K562 (cell line): Measurements from ENCODE around the gene MYRIP. TPM values are rescaled to one million over a fixed set of nuclear protein-coding genes. Genes with fewer than 3 reads are reported as not detected.
A peak's percentile ranks its signal among the peaks of the same experiment; 100 is the strongest.
"Not testable (repeated sequence)": the region's sequence is repeated elsewhere in the genome, so short reads cannot be mapped to it uniquely, and the experiment has no call there.

Source experiments
- ATAC-seq: fragments of 200-7000 bp; cut with Tn5 transposase; 3 replicates; pipeline ENCODE4 v1.9.1; 2020; ENCODE audit warnings: moderate library complexity
- BruUV-seq: library from RNA; stranded (reverse); fragments of 400-500 nt; replicated peaks from 2 replicates; lab custom pipeline; 2021; lab: Mats Ljungman, UMichigan
- CTCF ChIA-PET: fragments of 300-600 bp; formaldehyde crosslinking; extraction: SDS; loops from one replicate; lab custom pipeline; 2021; ENCODE audit warnings: low intra/inter-chr PET ratio; lab: Yijun Ruan, JAX
- POLR2A ChIA-PET: fragments of 300-600, 350-650 bp; sonication (Branson Sonifier 250); formaldehyde crosslinking; extraction: SDS; loops from one replicate; lab custom pipeline; 2021; ENCODE audit warnings: antibody characterized with exemption, inconsistent platforms; lab: Yijun Ruan, JAX
- DNase-seq, 4 experiments: peaks; one replicate each; pipeline versions ENCODE4 v3.0.0 to v3.0.0-alpha.2; 2011 to 2018; ENCODE audit warnings: low spot score in 3 of 4, mixed read lengths in 3 of 4; ENCODE audit errors: extremely low read depth in 1 of 4
- FAIRE-seq: peaks from 2 replicates; lab custom pipeline; 2011; peaks lifted over from hg19 to GRCh38; lab: Jason Lieb, UNC
- H2AFZ ChIP-seq: 2 replicates; pipeline ENCODE4 v1.6.0; 2011; ENCODE audit warnings: low read depth, low read length, control low read depth, inconsistent platforms
- H3K27ac ChIP-seq: fragments of 200-600 bp; 3 replicates; pipeline ENCODE4 v1.8.0; 2011; ENCODE audit warnings: low read depth, mild to moderate bottlenecking, control low read depth, inconsistent platforms, low read length, moderate library complexity, mixed read lengths; ENCODE audit errors: extremely low read depth
- H3K27me3 ChIP-seq, 2 experiments: fragments of 300-600 bp in 1 of 2; 2 replicates in 1 of 2; 3 replicates in 1 of 2; pipeline versions ENCODE4 v1.6.0 to v1.8.0; 2011; ENCODE audit warnings: inconsistent platforms in 2 of 2, low read length in 2 of 2, mild to moderate bottlenecking in 1 of 2, mixed read lengths in 1 of 2, moderate library complexity in 1 of 2; ENCODE audit not compliant: control insufficient read depth in 2 of 2, insufficient read depth in 2 of 2
- H3K36me3 ChIP-seq: fragments of 300-600 bp; 3 replicates; pipeline ENCODE4 v1.8.0; 2011; ENCODE audit warnings: mild to moderate bottlenecking, low read length, inconsistent platforms; ENCODE audit not compliant: control insufficient read depth, insufficient read depth
- H3K4me1 ChIP-seq, 2 experiments: fragments of 200-600 bp in 1 of 2; replicated peaks in 1 of 2; 2 replicates in 1 of 2; 3 replicates in 1 of 2; pipeline versions ENCODE4 v1.5.1 to v1.8.0; 2011; ENCODE audit warnings: inconsistent platforms in 2 of 2, low read length in 2 of 2, mild to moderate bottlenecking in 1 of 2, mixed read lengths in 1 of 2, moderate library complexity in 1 of 2; ENCODE audit not compliant: control insufficient read depth in 2 of 2, insufficient read depth in 2 of 2
- H3K4me2 ChIP-seq: 2 replicates; pipeline ENCODE4 v1.6.1; 2011; ENCODE audit warnings: low read length, control low read depth, inconsistent platforms, mixed read lengths; ENCODE audit not compliant: insufficient read depth
- H3K4me3 ChIP-seq: fragments of 200-600 bp; sonication (generic), shearing (Covaris generic); 2 replicates; pipeline ENCODE4 v1.5.1; 2016; ENCODE audit warnings: control low read depth, inconsistent platforms
- H3K79me2 ChIP-seq: fragments of 200-600 bp; 3 replicates; pipeline ENCODE4 v1.8.0; 2011; ENCODE audit warnings: low read length, inconsistent platforms; ENCODE audit not compliant: control insufficient read depth, insufficient read depth
- H3K9ac ChIP-seq, 2 experiments: 2 replicates each; pipeline versions ENCODE4 v1.6.0 to v1.6.1; 2011; ENCODE audit warnings: low read depth in 2 of 2, low read length in 2 of 2, control low read depth in 1 of 2, inconsistent platforms in 1 of 2, mild to moderate bottlenecking in 1 of 2, mixed read lengths in 1 of 2; ENCODE audit not compliant: insufficient read depth in 1 of 2
- H3K9me1 ChIP-seq: one replicate; pipeline ENCODE4 v1.6.0; 2011; ENCODE audit warnings: inconsistent platforms, mild to moderate bottlenecking, low read length, moderate library complexity; ENCODE audit not compliant: control insufficient read depth, insufficient read depth
- H3K9me3 ChIP-seq: replicated peaks from 2 replicates; pipeline ENCODE4 v1.5.1; 2011; ENCODE audit warnings: low read depth, low read length, inconsistent platforms; ENCODE audit not compliant: control insufficient read depth, insufficient read depth
- H4K20me1 ChIP-seq: replicated peaks from 2 replicates; pipeline ENCODE4 v1.6.1; 2011; ENCODE audit warnings: low read length, inconsistent platforms, mixed read lengths; ENCODE audit not compliant: control insufficient read depth, insufficient read depth
- C11orf30 ChIP-seq: fragments of 450-650 bp; IDR thresholded peaks from 2 replicates; pipeline ENCODE4 v1.6.1; 2016; ENCODE audit warnings: low read depth, mild to moderate bottlenecking
- MAFG ChIP-seq: fragments of 450-650 bp; conservative IDR thresholded peaks from 2 replicates; pipeline ENCODE4 v1.6.1; 2016; ENCODE audit warnings: missing genetic modification characterization, missing compliant biosample characterization
- NFYB ChIP-seq: IDR thresholded peaks from 2 replicates; pipeline ENCODE4 v1.6.1; 2011; ENCODE audit warnings: mild to moderate bottlenecking, moderate library complexity; ENCODE audit not compliant: insufficient read length; ENCODE audit errors: extremely low read depth
- SMARCC2 ChIP-seq: fragments of 450-650 bp; IDR thresholded peaks from 2 replicates; pipeline ENCODE4 v1.6.1; 2017; ENCODE audit warnings: antibody characterized with exemption, moderate library complexity, mild to moderate bottlenecking, low read depth
- SPI1 ChIP-seq: IDR thresholded peaks from 2 replicates; pipeline ENCODE4 v1.6.1; 2011; ENCODE audit warnings: low read depth, low read length, control low read depth, borderline replicate concordance
- ZNF316 ChIP-seq: fragments of 450-650 bp; IDR thresholded peaks from 2 replicates; pipeline ENCODE4 v1.6.1; 2016
- WGBS: fragments of 100-300 bp; shearing (Covaris generic); methylation state at CpG from one replicate; pipeline ENCODE4 v1.1.6; 2016; ENCODE audit warnings: low coverage, mixed read lengths; ENCODE audit not compliant: insufficient coverage; ENCODE audit errors: missing lambda C conversion rate; 5-methylcytosine and 5-hydroxymethylcytosine counted together
- in situ Hi-C: fragments of 300-500 bp; cut with MboI; formaldehyde crosslinking; loops from 4 replicates; pipeline ENCODE4 v1.15.0; 2018; ENCODE audit warnings: inconsistent platforms, mixed read lengths
- intact Hi-C: fragments of 100-400 bp; cut with micrococcal nuclease; formaldehyde crosslinking; loops from 2 replicates; pipeline ENCODE4 v1.14.2; 2022
- polyA plus RNA-seq, 8 experiments: library from polyadenylated mRNA; depleted of rRNA in 4 of 8; stranded (reverse) in 5 of 8; unstranded in 3 of 8; fragments of >200 nt; fragmentation: Nextera tagmentation in 2 of 8; fragmentation: Illumina TruSeq in 1 of 8; extraction: Ambion mirVana in 2 of 8; extraction: Trizol in 1 of 8; gene quantifications; 2 replicates each; pipeline versions ENCODE4 v1.2.1 to v1.2.3, GENCODE V29; 2011 to 2014; ENCODE audit warnings: inconsistent platforms in 1 of 8, missing spikeins in 1 of 8
- total RNA-seq, 7 experiments: library from RNA; depleted of rRNA in 6 of 7; stranded (reverse); fragments of >200 nt in 6 of 7; fragmentation: Illumina TruSeq in 2 of 7; extraction: Trizol in 2 of 7; gene quantifications; 2 replicates each; pipeline versions ENCODE4 v1.2.1 to v1.2.3, GENCODE V29; 2011 to 2021; ENCODE audit warnings: low replicate concordance in 1 of 7

The MYRIP gene
- total and polyA plus RNA-seq, 9 of the 15 experiments (the other 6 are each of a cell fraction or from before 2014, with no cell fraction given), result 0.03 to 0.12 TPM; not detected in 7

DNA sequence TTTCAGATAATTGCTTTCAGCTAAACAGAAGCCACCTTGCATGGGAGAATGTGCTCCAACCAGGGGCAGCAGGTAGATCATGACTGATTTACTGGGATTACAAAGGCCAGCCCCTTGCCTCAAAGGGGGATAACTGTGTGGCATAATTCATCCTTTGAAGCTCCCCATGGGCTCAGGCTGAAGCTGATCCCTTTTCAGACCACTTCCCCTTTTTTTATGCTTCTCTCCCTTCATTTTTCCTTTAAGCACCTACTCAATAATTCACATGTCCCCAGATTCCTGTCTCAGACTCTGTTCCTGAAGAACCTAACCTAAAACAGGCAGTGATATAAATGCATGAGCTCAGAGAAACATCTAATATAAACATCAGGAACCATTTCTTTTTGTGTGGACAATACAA, 8.2 kb upstream of the MYRIP start:
- Histone ChIP-seq H3K9me3 (no peaks in the 10 kb centered on the region), H3K36me3 (no peaks in the 10 kb centered on the region), H3K4me2 (no peak overlapping the region), H4K20me1 (no peaks in the 10 kb centered on the region), H3K9ac (no peak overlapping the region), H3K4me1 (no peaks in the 10 kb centered on the region), H3K27me3 (no peaks in the 10 kb centered on the region), H3K79me2 (no peaks in the 10 kb centered on the region), H2AFZ (no peak overlapping the region), H3K9me1 (no peaks in the 10 kb centered on the region), H3K4me3 (no peak overlapping the region), H3K27ac (no peak overlapping the region)
- DNase-seq (no peak), ATAC-seq (no peak), FAIRE-seq (no peak)
- ChIA-PET POLR2A (no interaction called here), CTCF (no interaction called here)
- in situ Hi-C loops (no loop called here), intact Hi-C loops (no loop called here)
- TF ChIP-seq SMARCC2, result no peak
- peak; percentile 74; the same call in 1 of the 2 replicates for TF ChIP-seq SPI1
- BruUV-seq, result no TSS peak

DNA sequence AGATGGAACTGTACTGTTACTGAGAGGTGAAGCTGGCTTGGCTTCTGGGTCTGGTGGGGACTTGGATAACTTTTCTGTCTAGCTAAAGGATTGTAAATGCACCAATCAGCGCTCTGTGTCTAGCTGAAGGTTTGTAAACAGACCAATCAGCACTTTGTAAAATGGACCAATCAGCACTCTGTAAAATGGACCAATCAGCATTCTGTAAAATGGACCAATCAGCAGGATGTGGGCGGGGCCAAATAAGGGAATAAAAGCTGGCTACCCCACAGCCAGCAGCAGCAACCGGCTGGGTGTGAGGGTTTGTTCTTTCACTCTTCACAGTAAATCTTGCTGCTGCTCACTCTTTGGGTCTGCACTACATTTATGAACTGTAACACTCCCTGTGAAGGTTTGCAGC, 6.9 kb upstream of the MYRIP start:
- H3K4me2 ChIP-seq, H3K9me3 ChIP-seq, ATAC-seq, POLR2A ChIA-PET, FAIRE-seq, H2AFZ ChIP-seq, BruUV-seq, H4K20me1 ChIP-seq, H3K36me3 ChIP-seq, CTCF ChIA-PET, H3K4me3 ChIP-seq, intact Hi-C loops, in situ Hi-C loops, H3K4me1 ChIP-seq, H3K27ac ChIP-seq, H3K79me2 ChIP-seq, H3K9me1 ChIP-seq, H3K9ac ChIP-seq, H3K27me3 ChIP-seq: not testable (repeated sequence)
- WGBS, result 7% methylated on average over 3 of the region's 3 CpGs
- peak in 2 of 4 experiments; percentile 37 to 39 for DNase-seq
- TF ChIP-seq C11orf30, result peak; percentile 63
- TF ChIP-seq NFYB, result peak; percentile 67
- TF ChIP-seq MAFG (tag), result peak; percentile 59; the same call in 1 of the 2 replicates
- peak; percentile 87 for TF ChIP-seq ZNF316
